Lower leg skin (tissue), 4 donors: Measurements from ENCODE around the gene STT3B. TPM values are rescaled to one million over a fixed set of nuclear protein-coding genes. Genes with fewer than 3 reads are reported as not detected.

Experiments
- DNase-seq, 2 donors: peaks; one replicate each; pipeline ENCODE4 v3.0.0-alpha.2; 2019; ENCODE audit warnings: low spot score in 2 of 2
- H3K4me3 ChIP-seq: fragments of 200-600 bp; sonication (generic); 2 replicates; pipeline ENCODE4 v1.5.1; 2017; ENCODE audit warnings: mild to moderate bottlenecking, low read depth; ENCODE audit not compliant: poor library complexity, severe bottlenecking
- POLR2A ChIP-seq, 2 donors: fragments of 450-650 bp; IDR thresholded peaks; one replicate each; pipeline ENCODE4 v1.6.1; 2016 to 2017; ENCODE audit warnings: antibody characterized with exemption in 2 of 2, mild to moderate bottlenecking in 1 of 2, moderate library complexity in 1 of 2
- WGBS, 2 donors: methylation state at CpG; one replicate each; pipeline ENCODE4 v1.1.5; 2018; 5-methylcytosine and 5-hydroxymethylcytosine counted together
- intact Hi-C: fragments of 100-400 bp; cut with DNase I; formaldehyde crosslinking; loops from one replicate; pipeline ENCODE4 v1.15.0; 2023; ENCODE audit warnings: low total_unique reads
- total RNA-seq, 4 donors: library from RNA; depleted of rRNA; stranded (reverse); fragments of >200 nt; gene quantifications; one replicate each; pipeline ENCODE4 v1.1.0, GENCODE V29; 2016
- TF ChIP-seq, protein P1 (sequence below), 3 donors: fragments of 450-650 bp; IDR thresholded peaks; one replicate each; pipeline ENCODE4 v1.5.1; 2016; ENCODE audit warnings: antibody characterized with exemption in 3 of 3, mild to moderate bottlenecking in 3 of 3, moderate library complexity in 2 of 3

STT3B gene
- total RNA-seq, 4 donors from 2014 or later = 65.5 to 87.3 (median 76.2) TPM

DNA sequence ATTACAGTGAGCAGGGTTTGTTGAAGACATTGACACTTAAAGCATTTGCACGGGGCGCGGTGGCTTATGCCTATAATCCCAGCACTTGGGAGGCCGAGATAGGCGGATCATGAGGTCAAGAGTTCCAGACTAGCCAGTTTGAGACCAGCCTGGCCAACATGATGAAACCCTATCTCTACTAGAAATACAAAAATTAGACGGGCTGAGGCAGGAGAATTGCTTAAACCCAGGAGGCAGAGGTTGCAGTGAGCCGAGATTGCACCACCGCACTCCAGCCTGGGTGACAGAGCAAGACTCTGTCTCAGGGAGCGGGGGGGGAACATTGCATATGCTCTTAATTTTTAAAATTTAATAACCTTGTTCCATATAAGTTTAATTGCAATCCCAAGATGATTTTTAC lies 11.9 kb downstream of the STT3B start:
- no peak for DNase-seq
- no peak overlapping the region for H3K4me3 ChIP-seq
- TF ChIP-seq, protein P1, sequence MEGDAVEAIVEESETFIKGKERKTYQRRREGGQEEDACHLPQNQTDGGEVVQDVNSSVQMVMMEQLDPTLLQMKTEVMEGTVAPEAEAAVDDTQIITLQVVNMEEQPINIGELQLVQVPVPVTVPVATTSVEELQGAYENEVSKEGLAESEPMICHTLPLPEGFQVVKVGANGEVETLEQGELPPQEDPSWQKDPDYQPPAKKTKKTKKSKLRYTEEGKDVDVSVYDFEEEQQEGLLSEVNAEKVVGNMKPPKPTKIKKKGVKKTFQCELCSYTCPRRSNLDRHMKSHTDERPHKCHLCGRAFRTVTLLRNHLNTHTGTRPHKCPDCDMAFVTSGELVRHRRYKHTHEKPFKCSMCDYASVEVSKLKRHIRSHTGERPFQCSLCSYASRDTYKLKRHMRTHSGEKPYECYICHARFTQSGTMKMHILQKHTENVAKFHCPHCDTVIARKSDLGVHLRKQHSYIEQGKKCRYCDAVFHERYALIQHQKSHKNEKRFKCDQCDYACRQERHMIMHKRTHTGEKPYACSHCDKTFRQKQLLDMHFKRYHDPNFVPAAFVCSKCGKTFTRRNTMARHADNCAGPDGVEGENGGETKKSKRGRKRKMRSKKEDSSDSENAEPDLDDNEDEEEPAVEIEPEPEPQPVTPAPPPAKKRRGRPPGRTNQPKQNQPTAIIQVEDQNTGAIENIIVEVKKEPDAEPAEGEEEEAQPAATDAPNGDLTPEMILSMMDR (IDR thresholded peaks at IDR 0.05) = no peak
- no peak for TF ChIP-seq POLR2A (IDR thresholded peaks at IDR 0.05)
- WGBS, 2 donors = 60 to 80% methylated on average over 9 of the region's 9 CpGs
- intact Hi-C loops = no loop called here

DNA sequence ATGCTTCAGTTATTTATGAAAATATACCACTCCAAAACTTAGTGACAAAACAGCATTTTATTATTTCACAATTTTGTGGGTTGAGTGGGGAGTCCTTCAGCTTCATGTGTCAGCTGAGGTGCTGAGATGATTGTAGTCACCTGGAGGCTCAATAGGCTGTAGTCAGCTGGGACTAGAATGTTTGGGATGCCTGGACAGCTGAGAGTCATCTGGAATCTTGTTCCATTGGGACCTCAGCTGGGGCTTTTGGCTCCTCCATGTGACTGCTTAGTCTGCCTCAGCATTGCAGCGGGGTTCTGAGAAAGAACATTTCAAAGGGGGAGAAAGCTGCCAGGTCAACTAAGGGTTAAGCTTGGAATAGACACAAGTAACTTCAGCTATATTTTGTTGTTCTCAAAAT lies 13.4 kb downstream of the STT3B start:
- intact Hi-C loops = no loop called here
- TF ChIP-seq, protein P1 (IDR thresholded peaks at IDR 0.05) = no peak
- no peak for TF ChIP-seq POLR2A (IDR thresholded peaks at IDR 0.05)
- 84 to 85% methylated on average over 1 of the region's 1 CpG for WGBS, 2 donors
- H3K4me3 ChIP-seq = no peak overlapping the region
- DNase-seq = no peak

DNA sequence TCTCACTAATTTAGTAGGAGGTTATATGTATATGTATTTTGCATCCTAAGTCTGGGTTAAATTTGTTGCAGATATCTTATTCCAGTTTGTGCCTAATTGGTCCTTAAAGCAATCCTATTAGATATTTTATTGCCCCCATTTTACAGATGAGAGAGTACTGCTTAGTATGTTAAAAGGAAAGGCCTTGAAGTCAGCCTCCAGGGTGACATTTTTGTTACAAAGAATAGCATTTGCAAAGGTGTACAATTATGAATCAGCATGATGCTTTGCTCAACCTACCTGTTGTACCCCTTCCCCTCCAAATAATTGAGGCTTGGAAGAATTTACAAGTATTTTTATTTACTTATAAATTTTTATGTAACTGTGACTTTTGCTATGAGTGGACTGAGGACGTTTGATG lies 14.0 kb downstream of the STT3B start:
- DNase-seq = no peak
- intact Hi-C loops = no loop called here
- TF ChIP-seq, protein P1 (IDR thresholded peaks at IDR 0.05) = no peak
- TF ChIP-seq POLR2A (IDR thresholded peaks at IDR 0.05) = no peak
- H3K4me3 ChIP-seq = no peak overlapping the region
- 63 to 83% methylated on average over 1 of the region's 1 CpG for WGBS, 2 donors

GRCh38 chr3:31550452-31551251 lies 17.9 kb downstream of the STT3B start:
- no peak for DNase-seq
- H3K4me3 ChIP-seq = no peak overlapping the region
- TF ChIP-seq, protein P1 (IDR thresholded peaks at IDR 0.05) = no peak
- TF ChIP-seq POLR2A (IDR thresholded peaks at IDR 0.05) = no peak
- intact Hi-C loops = no loop called here
- whole genome bisulfite sequencing, 2 donors = 0 to 16% methylated on average over 2 of the region's 2 CpGs

DNA sequence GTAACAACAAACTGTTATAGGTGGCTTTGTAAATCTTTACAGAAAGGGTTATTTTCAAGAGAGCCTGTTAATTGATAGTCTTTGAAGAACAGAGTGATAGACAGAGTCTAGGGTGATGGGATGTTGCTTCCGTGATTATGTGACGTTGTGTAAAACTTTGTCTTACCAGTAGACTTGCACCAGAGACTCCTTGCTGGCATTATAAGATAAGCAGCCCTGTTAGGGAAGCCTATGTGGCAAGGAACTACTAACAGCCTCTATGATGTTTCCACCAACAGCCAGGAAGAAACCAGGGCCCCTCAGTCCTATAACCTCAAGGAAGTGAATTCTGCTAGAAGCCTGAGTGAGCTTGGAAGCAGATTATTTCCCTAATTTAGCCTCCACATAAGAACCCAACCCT lies 18.9 kb downstream of the STT3B start:
- intact Hi-C loops = no loop called here
- 92 to 94% methylated on average over 2 of the region's 2 CpGs for WGBS, 2 donors
- no peak overlapping the region for H3K4me3 ChIP-seq
- TF ChIP-seq, protein P1 (IDR thresholded peaks at IDR 0.05) = no peak
- TF ChIP-seq POLR2A (IDR thresholded peaks at IDR 0.05) = no peak
- no peak for DNase-seq

- 93 to 96% methylated on average over 1 of the region's 1 CpG for WGBS, 2 donors
- no peak for DNase-seq
- no peak overlapping the region for H3K4me3 ChIP-seq
- TF ChIP-seq, protein P1 (IDR thresholded peaks at IDR 0.05) = no peak
- TF ChIP-seq POLR2A (IDR thresholded peaks at IDR 0.05) = no peak
- intact Hi-C loops = no loop called here
Measured at GRCh38 chr3:31552103-31552502, 19.4 kb downstream of the STT3B start.
